Measurements from ENCODE around the gene DUOXA1.
"Not testable (repeated sequence)": the region's sequence is repeated elsewhere in the genome, so short reads cannot be mapped to it uniquely, and the experiment has no call there.

DUOXA1 gene

DNA sequence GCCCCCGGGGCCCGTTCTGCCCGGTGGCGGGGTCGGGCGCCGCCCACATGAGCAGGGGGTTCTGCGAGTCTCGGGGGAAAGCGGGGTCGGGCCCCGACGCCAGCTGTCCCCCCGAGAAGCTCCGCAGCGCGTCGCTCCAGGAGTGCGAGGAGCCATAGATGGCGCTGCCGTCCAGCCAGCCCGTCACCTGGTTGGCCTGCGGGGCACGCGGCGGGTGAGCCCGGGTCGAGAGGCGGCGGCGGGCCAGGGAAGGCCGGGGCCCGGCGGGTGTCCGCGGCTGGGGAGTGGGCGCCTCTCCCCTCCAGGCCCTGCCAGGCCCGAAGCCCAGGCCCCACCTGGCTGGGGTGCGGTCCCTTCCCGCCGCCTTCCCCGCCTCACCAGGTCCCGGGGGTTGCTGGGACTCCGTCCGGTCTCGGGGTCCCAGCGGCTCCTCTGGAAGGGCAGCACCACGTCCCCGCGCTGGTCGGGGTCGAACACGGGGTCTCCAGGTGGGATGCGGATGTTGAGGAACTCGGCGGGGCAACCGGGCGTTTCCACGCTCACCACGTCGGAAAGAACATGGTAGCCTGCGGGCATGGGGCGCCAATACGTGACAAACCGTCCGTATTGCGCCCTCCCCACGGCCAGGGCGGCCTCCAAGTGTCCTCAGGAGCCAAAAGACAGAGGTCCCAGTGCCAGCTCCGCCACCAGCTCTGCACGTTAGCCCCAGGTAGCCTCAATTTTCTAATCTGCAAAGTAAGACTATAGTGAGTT, 18.1 kb downstream of the DUOXA1 start:
- no peak overlapping the region for H3K27ac ChIP-seq
- TF ChIP-seq, protein P1, sequence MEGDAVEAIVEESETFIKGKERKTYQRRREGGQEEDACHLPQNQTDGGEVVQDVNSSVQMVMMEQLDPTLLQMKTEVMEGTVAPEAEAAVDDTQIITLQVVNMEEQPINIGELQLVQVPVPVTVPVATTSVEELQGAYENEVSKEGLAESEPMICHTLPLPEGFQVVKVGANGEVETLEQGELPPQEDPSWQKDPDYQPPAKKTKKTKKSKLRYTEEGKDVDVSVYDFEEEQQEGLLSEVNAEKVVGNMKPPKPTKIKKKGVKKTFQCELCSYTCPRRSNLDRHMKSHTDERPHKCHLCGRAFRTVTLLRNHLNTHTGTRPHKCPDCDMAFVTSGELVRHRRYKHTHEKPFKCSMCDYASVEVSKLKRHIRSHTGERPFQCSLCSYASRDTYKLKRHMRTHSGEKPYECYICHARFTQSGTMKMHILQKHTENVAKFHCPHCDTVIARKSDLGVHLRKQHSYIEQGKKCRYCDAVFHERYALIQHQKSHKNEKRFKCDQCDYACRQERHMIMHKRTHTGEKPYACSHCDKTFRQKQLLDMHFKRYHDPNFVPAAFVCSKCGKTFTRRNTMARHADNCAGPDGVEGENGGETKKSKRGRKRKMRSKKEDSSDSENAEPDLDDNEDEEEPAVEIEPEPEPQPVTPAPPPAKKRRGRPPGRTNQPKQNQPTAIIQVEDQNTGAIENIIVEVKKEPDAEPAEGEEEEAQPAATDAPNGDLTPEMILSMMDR (conservative IDR thresholded peaks at IDR 0.05), result no peak
- no peak for TF ChIP-seq ZFX (IDR thresholded peaks at IDR 0.05)

DNA sequence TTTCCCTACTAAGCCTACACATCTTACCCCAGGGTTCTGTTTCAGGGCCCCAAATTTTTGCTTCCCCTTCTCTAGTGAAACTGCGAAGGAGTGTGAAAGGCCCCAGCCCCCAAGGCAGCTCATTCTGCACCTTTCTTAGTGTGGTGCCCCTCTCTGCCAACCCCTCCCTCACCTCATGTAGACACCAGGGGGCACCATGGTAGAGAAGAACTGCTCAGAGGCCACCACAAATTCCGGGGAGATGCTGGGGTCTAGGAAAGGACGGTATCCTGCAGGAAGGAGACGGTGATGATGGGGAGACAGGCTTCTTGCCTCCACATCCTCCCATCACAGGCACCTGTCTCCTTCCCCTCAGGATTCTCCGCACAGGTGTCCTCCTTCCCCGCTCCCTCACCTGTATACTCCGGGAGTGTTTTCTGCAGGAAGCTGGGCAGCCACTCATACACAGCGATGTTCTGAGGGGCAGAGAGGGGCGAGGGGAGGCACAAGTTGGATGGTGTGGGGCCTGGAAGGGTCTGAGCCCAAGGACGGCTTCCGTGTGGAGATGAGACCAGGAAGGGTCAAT, 19.3 kb downstream of the DUOXA1 start:
- no peak overlapping the region for H3K27ac ChIP-seq
- TF ChIP-seq, protein P1 (conservative IDR thresholded peaks at IDR 0.05), result no peak
- TF ChIP-seq ZFX (IDR thresholded peaks at IDR 0.05), result no peak

DNA sequence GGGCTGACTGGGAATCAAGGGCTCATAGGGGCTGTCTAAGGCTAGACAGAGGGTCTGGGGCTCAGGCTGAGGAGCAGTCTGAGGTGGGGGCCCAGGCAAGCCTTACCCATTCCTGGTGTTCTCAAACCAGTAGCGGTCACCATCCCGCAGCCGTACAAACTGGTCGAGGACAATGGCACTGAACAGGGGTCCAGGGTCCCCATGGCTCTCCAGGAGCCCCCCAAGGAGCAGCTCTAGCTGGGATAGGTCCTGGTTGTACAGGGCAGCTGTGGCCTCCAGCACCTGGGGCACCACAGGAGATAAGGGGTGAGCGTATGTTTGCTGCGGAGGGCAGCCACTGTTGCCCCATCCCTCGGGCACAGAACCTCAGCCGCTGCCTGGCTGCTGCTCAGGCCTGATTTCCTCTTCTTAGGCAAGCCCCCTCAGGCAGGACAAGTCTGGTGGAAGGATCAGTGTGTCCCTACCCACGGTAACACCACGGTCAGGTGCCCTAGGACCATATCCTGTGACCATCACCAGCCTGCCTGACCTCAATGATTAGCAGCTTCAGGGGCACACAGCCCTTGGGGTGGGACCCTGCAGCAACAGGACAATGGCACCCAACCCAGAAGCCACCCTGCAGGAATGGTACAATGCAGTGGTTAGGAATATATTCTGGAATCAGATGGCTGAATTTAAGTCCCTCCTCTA, 21.6 kb downstream of the DUOXA1 start:
- TF ChIP-seq, protein P1 (conservative IDR thresholded peaks at IDR 0.05), result no peak
- TF ChIP-seq ZFX (IDR thresholded peaks at IDR 0.05), result no peak

DNA sequence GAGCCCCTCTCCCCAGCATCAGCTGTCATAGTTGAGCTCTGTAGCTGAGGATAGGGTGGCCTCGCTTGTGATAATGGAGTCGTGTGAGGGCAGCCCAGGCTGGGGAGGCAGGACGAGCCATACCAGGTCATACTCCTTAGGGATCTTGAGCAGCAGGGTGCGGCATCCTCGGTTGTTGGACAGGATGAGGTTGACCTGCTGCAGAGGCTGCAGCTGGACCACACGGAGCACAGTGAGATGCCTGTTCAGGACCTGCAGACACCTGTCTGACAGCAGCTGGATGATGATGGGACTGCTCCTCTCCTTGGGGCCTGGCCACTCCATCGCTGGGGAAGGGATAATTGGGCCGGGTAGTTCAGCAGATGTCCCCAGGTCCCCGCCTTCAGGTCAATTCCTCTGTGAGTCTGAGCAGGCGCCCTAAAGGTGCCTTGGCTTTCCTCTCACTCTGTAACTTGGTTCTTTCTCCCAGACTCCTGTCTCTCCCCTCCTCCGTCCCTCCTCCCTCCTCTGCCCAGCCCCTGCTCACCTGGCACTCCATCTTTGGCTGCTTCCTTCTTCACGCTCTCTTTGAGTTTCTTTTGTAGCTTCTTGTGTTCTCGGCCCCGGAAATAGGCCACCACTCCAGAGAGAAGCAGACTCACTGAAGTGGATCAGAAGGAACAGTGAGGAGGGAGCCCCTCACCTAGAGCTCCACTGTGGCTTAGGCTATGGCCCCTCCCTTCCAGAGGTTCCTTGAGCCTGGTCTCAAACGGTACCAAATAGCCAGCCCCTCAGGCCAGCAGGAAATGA, 23.5 kb downstream of the DUOXA1 start:
- H3K27ac ChIP-seq, result no peak overlapping the region
- TF ChIP-seq, protein P1 (conservative IDR thresholded peaks at IDR 0.05), result no peak
- no peak for TF ChIP-seq ZFX (IDR thresholded peaks at IDR 0.05)

More for the DNA sequence above, 21.6 kb downstream of the DUOXA1 start:
- H3K27ac ChIP-seq, result no peak overlapping the region

DNA sequence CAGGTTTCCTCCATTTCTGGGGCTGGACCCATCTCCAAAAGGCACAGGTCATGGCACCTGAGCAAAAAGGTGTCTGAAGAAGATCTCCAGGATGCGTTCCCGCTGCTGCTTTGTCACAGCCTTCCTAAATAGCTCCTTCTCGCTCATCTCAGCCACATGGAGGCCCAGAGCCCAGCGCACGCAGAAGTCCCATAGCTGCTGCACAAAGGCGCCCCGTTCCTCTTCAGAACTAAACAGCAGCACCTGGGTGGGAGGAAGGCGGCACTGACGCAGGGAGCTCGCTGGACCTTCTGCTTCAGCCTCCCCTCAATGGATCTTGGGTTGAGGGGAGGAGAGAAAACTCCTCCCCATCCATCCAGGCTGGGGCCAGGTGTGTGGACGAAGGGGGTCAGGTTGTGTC, 24.1 kb downstream of the DUOXA1 start:
- no peak for TF ChIP-seq ZFX (IDR thresholded peaks at IDR 0.05)
- TF ChIP-seq, protein P1 (conservative IDR thresholded peaks at IDR 0.05), result no peak

DNA sequence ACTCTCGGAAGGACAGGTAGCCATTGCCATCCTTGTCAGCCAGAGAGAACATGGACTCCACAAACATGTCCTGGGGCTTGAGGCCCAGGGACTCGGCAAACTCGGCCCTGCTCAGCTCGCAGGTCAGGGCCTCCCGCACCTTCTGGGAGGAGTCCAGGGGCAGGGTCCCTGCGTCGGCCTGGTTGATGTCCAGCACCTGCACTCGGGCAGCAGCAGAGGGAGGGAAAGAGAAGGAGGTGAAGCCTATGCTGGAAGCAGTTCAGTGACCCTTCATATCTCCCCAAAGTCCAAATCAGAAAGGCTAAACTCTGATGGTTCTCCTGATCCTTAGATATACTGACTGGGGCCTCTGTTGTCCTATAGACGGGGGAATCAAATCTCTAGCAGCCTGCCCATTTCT, 25.5 kb downstream of the DUOXA1 start:
- H3K27ac ChIP-seq, result not testable (repeated sequence)

More for the DNA sequence above, 24.1 kb downstream of the DUOXA1 start:
- H3K27ac ChIP-seq, result no peak overlapping the region

DNA sequence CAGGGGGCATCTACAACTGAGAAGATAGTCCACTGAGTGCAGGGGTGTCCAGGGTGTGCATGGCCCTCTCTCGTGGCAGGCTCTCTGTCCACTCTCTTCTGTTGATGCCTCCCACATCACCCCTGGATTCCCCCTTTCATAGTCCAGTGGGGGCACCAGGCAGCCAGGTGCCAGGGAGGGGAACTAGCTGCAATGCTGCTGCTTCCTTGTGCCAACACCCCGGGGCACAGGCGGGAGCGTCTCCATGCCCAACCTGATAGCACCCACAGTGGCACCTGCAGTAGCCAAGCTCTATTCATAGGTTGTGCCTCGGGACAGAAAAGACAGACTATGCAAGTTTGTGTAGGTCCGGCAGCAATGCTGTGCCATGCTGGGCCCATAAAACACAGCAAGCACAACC, 27.5 kb downstream of the DUOXA1 start:
- H3K27ac ChIP-seq, result no peak overlapping the region
- TF ChIP-seq ZFX (IDR thresholded peaks at IDR 0.05), result no peak
- TF ChIP-seq, protein P1 (conservative IDR thresholded peaks at IDR 0.05), result no peak

All from C4-2B (cell line).